Ovary (tissue), 3 donors: Measurements from ENCODE around the gene CTNND2.

Source experiments
- EP300 ChIP-seq: sonication (generic); formaldehyde crosslinking; IDR thresholded peaks from one replicate; pipeline ENCODE4 v1.6.1; 2017; ENCODE audit warnings: antibody characterized with exemption
- POLR2A ChIP-seq: fragments of 450-650 bp; IDR thresholded peaks from one replicate; pipeline ENCODE4 v1.6.1; 2017; ENCODE audit warnings: antibody characterized with exemption, mild to moderate bottlenecking, moderate library complexity
- TF ChIP-seq, protein P1 (sequence below), 3 donors: fragments of 450-650 bp in 2 of 3; fragments of 200-600 bp in 1 of 3; IDR thresholded peaks; one replicate each; pipeline versions ENCODE4 v1.5.1 to v1.8.0; 2016 to 2022; ENCODE audit warnings: antibody characterized with exemption in 3 of 3, mild to moderate bottlenecking in 1 of 3
- donor health status: DM: no; HTN: no; CAD: no.

DNA sequence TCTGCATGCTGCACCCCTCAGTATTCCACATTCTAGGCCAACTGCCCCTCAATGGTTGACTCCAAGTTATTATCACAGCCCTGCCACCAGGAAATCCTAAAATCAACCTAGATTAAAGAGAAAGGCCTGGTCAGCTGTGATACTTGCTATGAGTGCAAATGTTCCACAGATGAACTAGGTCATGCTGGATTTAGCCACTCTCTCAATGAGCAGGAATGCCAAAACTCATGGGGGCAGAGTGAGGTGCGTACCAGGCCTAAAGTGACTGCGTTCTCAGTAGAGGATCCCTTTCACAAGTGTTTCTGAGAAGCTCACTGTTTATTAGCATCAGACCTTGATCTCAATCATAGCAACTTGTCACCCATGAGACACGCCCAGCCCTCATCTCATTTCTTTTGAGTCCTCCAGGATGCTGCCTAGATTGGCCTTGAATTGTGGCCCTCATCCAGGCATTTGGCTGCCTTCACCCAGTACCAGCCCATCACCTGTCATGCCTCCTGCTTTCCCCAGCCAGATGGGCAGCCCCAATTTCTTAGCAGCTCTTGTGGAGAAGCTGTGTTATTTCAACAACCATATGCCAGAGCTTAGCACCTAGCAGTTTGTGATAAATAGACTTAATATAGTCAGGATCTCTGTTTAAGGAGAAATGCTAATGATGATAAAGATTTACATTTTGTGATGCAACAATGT, 383.9 kb downstream of the CTNND2 start:
- TF ChIP-seq, protein P1, sequence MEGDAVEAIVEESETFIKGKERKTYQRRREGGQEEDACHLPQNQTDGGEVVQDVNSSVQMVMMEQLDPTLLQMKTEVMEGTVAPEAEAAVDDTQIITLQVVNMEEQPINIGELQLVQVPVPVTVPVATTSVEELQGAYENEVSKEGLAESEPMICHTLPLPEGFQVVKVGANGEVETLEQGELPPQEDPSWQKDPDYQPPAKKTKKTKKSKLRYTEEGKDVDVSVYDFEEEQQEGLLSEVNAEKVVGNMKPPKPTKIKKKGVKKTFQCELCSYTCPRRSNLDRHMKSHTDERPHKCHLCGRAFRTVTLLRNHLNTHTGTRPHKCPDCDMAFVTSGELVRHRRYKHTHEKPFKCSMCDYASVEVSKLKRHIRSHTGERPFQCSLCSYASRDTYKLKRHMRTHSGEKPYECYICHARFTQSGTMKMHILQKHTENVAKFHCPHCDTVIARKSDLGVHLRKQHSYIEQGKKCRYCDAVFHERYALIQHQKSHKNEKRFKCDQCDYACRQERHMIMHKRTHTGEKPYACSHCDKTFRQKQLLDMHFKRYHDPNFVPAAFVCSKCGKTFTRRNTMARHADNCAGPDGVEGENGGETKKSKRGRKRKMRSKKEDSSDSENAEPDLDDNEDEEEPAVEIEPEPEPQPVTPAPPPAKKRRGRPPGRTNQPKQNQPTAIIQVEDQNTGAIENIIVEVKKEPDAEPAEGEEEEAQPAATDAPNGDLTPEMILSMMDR (IDR thresholded peaks at IDR 0.05): no peak
- TF ChIP-seq POLR2A (no peak), EP300 (no peak)
